Measurements from ENCODE around the gene PSMC3. TPM values are rescaled to one million over a fixed set of nuclear protein-coding genes. Genes with fewer than 3 reads are reported as not detected.
A peak's percentile ranks its signal among the peaks of the same experiment; 100 is the strongest.

Gene PSMC3
- total RNA-seq, 1 donor from 2014 or later, result 79.9 TPM

DNA sequence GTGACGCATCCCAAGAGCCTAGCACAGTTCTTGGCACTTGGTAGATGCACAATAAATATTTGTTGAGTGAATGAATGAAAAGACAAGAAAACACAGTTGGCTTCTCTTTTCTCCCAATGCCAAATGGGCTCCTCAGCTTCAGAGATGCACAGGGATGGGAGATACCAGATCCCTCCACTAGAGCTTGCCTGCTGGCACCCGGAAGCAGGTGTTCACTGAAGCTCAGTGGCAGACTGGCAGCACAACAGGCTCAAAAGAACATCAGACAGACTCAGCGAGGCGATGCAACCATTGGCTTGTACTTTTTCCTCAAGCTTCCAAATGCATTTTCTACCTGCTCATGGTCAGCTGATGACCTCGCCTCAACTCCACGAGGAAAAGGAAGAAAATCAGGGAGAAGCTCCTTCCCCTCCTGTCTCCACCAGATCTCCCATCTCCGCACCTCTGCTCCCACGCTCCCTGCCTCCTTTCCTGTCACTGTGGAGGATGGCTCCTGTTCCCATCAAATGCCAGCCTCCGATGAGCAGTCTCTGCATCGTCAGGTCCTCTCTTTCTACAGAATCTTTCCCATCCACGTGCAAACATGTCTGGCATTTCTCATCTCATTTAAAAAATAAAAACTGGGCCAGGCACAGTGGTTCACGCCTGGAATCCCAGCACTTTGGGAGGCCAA, 16.9 kb upstream of the PSMC3 start:
- no peak for DNase-seq (ENCODE audit: low spot score)

DNA sequence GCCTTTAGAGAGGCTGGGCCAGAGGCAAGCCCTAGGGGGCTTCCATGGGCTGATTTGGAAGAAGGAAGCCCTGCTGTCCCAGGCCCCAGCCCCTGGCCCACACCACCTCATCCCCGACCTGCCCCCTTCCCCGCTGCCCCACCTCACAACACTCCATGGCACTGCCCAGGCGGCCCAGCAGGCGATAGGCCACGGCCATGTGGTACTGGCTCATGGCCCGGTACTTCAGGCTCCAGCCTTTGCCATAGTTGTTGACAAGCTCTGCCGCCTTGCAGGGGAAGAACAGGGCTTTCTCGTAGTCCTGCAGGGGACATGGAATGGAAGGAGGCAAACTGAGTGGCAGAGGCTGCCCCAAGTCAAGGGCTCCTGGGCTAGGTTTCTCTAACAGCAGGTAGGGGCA, 16.3 kb upstream of the PSMC3 start:
- no peak for DNase-seq (ENCODE audit: low spot score)

DNA sequence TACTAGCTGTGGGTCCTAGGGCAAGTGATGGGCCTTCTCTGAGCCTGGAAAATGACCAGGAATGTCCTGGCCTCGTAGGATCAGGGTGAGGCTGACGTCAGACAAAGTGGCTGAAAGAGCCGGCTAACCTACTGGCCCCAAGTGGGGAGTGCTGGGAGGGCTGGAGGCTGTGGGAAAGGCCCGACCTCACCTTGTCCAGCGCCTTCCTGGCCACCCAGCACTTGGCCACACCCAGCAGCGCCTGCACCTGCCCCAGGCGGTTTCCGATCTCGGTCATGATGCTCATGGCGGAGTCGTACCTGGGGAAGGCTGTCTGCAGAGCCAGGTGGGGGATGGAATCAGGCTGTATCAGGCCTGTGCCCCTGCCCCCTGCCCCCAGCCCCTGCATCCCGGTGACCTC, 15.2 kb upstream of the PSMC3 start:
- DNase-seq (ENCODE audit: low spot score), result no peak

DNA sequence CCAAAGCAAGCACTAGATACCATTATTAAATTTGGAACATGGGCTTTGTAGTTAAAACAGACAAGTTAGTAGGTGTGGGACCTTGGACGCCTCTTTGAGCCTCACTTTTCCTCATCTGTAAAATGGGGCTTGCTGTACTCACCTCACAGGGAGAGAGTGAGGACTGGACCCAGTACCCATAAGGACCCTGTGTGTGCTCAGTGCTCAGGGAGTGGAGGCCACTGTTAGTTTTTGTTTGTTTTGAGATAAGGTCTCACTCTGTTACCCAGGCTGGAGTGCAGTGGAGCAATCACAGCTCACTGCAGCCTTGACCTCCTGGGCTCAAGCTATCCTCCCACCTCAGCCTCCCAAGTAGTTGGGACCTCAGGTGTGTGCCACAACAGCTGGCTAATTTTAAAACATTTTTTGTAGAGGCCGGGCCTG, 13.8 kb upstream of the PSMC3 start:
- DNase-seq (ENCODE audit: low spot score), result no peak

DNA sequence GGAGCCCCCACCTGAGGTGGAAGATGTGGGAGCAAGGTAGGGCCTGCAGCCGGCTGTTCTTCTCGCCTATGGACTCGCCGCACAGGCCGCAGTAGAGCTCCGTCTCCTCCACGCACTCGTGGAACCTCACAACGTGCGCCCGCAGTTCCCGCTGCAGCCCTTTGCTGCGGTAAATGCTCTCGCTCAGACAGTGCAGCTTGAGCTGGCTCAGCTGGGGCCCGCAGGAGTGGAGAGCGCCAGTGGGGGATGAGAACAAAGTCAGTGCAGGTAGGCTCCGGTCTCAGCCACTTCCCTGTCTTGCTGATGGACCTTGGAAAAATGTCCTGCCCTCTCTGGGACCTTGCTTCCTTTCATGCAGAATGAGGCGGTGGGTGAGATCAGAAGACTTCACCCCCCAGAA, 12.5 kb upstream of the PSMC3 start:
- no peak for DNase-seq (ENCODE audit: low spot score)

DNA sequence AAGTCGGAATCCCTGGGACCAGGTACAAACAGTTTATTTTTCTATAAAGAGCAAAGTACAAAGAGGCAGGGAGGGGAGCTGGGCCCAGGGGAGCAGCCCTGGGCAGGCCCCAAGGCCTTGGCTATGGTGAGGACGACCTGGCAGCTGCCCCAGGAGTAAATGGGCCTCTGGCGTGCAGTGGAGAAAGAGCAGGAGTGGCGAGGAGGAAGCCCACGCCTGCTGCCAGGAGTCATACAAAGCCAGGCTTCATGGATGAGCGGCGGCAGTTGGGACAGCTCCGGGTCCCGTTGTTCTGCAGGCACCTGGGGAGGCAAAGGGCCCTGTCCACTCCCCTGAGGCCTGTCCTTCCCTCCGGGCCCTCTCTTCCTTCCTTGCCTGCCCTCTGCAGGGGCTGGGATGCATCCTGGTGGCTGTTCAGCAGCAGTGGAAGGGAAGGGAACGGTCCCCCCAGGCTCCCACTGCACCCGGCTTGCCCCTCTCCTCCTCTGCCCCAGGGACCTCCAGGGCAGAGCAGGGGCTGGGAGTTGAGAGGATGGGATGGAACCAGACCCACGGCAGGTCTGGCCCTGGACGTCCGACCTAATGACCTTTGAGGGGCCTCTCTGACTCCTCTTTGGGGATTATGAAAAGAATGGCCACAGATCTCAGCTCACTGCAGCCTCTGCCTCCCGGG, 11.6 kb upstream of the PSMC3 start:
- DNase-seq (ENCODE audit: low spot score), result no peak

DNA sequence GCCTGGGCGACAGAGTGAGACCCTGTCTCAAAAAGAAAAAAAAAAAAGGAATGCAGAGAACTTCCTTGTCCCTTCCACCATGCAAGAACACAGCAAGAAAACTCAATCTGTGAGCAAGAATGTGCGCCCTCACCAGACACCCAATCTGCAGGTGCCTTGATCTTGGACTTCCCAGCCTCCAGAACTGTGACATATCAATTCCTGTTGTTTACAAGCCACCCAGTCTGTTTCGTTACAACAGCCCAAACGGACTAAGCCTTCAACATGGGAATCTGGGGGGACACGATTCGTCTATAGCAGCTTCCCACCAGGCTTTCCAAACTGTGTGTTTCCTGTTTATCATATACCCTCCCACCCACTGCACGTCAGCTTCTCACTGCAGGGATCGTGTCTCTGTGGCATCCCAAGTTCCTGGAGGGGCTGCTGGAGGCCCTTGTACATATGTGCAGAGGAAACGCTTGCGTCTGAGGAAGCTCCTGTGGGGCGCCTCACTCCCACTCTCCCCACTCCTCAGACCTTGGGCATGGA, 11.0 kb upstream of the PSMC3 start:
- no peak for DNase-seq (ENCODE audit: low spot score)

DNA sequence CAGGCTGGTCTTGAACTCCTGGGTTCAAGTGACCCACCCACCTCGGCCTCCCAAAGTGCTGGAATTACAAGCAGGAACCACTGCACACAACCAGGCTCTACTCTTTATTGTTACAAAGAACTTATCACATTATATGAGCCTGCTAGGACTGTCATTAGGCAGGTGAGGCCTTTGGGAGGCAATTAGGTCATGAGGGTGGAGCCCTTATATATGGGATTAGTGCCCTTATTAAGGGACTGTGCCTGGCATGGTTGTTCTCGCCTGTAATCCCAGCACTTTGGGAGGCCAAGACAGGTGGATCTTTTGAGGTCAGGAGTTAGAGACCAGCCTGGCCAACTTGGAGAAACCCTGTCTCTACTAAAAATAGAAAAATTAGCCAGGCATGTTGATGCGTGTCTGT, 10.5 kb upstream of the PSMC3 start:
- no peak for DNase-seq (ENCODE audit: low spot score)

DNA sequence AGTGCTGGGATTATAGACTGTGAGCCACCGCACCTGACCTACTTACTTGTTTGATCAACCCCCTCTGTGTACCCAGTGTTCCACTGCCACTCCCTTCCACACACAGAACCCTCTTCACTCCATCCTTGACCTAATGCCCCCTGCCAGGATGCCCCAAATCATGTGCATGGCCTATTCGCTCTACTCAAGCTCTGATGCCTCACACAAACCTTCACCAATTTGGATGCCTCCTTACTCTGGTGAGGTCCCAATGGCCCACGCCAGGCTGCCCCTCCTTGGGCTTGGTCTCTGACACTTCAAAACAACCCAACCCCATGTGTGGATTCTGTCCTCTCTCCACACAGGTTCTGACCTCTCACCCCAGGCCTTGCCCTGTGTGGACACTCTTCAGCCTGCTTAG, 9.4 kb upstream of the PSMC3 start:
- no peak for DNase-seq (ENCODE audit: low spot score)

DNA sequence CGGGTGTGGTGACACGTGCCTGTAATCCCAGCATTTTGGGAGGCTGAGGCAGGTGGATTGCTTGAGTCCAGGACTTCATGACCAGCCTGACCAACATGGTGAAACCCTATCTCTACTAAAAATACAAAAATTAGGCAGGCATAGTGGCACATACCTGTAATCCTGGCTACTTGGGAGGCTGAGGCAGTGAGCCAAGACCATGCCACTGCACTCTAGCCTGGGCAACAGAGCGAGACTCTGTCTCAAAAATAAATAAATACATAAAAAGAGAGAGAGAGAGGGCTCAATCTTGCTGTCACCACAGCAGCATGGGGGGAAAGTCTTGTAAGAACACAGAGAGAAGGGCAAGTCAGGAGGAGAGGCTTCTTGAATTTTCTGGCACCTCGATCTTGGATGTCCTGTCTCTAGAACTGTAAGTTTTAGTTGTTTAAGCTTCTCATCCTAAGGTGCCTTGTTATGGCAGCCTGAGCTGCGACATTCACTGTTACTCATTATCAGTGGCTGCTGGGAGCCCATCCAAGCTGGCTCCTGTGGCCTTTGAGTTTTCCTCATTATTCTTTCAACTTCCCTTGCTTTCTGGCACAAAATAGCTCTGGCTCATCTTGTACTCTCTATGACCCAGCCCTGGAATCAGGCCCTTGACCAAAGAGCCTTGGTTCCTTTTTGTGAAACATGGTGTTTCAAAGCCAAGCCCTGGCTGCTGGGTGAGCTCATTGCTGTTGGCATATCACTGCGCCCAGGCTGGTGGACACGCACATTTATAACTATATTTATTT, 8.0 kb upstream of the PSMC3 start:
- no peak for DNase-seq (ENCODE audit: low spot score)

DNA sequence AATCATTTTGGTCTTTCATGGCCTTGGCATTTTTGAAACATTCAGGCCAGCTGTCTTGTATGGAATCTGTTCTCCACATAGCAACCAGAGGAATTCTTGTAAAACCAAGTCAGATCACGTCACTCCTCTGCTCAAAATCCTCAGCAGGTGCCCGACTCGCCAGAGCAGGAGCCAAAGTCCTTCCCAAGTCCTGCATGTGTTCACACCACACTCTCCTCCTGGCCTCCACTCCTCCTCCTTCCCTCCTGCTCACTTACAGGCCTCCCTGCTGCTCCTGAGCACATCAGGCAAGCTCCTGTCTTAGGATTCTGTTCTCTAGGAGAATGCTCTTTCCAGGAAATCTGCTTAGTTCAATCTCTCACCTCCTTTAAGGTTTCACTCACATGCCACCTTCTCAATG, 6.9 kb upstream of the PSMC3 start:
- no peak for DNase-seq (ENCODE audit: low spot score)

DNA sequence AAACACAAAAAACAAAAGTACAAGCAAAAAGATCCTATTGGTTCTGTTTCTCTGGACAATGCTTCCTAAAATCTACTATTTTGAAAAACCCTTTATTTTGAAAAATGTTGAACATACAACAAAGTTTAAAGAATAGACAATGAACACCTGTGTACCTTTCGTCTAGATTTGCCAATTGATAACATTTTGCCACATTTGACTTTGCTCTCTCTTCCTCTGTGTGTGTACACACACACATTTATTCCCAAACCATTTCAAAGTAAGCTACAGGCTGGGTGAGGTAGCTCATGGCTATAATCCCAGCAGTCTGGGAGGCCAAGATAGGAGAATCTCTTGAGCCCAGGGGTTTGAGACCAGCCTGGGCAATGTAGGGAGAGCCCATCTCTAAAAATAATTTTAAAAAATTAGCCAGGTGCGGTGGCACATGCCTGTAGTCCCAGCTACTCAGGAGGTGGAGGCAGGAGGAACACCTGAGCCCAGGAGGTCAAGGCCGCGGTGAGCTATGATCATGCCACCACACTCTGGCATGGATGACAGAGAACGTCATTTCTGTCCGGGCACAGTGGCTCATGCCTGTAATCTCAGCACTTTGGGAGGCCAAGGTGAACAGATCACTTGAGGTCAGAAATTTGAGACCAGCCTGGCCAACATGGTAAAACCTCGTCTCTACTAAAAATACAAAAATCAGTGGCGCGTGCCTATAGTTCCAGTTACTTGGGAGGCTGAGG, 5.3 kb upstream of the PSMC3 start:
- no peak for DNase-seq (ENCODE audit: low spot score)

DNA sequence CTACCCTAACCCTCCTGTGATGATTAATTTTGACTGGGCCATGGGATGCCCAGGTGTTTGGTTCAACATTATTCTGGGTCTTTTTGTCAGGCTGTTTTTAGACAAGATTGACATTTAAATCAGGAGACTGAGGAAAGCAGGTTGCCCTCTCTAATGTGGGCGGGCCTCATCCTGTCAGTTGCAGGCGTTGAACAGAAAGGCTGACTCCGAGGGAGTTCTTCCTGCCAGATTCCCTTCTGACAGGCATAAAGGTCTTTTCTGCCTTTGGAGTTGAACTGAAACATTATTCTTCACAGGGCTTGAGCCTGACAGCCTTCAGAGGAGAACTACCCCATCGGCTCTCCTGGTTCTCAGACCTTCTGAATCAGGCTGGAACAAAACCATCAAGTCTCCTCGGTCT, 4.3 kb upstream of the PSMC3 start:
- DNase-seq (ENCODE audit: low spot score), result no peak

DNA sequence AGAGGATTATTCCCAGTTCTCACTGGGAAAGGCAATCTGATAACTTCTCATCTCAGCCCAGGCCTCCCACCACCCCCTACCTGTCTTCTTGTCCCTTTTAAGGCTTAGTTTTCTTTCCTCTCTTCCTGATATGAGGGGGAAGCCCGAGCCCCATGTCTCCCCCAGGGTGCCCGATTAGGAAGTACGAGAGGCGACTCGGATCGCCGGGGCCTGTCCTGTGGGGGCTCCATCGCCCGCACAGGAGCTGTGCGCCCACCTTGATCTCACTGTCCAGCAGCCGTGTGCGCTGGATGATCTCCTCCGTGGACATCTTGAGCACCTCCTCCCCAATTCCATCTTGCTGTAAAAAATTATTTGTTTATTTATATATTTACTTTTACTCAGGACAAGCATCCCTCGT, 628 bp downstream of the PSMC3 start:
- DNase-seq (ENCODE audit: low spot score), result no peak

DNA sequence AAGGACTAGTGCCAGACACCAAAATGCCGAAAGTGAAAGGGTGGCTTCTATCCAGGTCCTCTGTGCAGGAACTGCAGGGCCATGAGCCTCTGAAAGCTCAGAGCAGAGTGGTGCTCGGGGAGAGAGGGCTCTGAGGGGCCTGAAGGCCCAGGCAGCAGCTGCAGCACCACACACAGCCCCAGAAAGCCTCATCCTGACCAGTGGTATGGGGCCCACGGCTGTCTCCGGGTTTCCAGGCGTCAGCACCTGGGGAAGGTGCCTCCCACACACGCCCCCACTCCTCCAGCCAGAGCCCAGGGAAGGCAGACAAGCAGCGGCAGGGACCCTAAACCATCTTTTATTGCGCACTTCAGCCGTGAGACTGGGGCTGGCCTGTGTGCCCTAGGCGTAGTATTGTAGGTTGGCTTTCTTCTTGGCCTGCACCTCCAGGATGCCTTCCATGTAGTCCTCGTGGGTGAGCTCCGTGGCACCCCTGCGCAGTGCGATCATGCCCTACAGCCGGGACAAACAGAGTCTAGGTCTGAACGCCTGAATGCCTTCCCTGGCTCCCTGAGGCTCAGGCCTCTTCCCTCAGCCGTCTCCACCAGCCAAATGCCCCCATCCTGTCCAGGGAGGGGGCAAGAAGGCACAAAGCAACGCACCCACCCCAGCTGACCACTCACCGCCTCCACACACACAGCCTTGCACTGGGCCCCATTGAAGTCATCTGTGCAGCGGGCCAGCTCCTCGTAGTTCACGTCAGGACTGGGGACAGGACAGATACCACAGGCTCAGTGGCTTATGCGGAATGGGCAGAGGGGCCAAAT, 7.6 kb downstream of the PSMC3 start:
- no peak for DNase-seq (ENCODE audit: low spot score)

DNA sequence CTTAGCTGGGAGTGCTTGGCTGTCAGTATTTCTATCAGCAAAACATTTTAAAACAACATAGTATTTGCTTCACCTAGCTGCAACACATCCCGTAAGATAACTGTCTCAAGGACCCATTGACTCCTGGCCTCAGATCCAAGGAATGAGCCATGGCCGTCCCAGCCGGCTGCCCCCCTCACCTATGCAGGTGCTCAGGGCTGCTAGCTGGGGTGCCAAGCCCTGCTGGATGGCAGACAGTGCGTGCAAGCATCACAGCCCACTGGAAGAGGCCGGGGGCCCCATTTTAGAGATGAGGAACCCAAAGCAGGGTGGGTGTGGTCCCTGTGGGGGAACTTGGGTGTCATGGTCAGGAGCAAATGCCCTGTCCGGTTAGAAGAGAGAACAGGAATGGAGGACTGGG, 8.5 kb downstream of the PSMC3 start:
- no peak for DNase-seq (ENCODE audit: low spot score)

DNA sequence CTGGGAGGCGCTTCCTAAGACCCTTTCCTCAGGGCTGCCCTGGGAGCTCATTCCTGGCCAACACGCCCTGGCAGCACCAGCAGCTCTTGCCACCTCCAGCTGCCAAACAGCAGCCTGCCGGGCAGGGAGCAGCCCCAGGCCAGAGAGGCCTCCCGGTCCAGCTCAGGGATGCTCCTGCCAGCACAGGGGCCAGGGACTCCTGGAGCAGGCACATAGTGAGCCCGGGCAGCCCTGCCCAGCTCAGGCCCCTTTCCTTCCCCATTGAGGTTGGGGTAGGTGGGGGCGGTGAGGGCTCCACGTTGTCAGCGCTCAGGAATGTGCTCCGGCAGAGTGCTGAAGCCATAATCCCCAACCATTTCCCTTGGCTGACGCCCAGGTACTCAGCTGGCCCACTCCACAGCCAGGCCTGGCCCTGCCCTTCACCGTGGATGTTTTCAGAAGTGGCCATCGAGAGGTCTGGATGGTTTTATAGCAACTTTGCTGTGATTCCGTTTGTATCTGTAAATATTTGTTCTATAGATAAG, 10.2 kb downstream of the PSMC3 start:
- DNase-seq (ENCODE audit: low spot score), result peak; percentile 96

DNA sequence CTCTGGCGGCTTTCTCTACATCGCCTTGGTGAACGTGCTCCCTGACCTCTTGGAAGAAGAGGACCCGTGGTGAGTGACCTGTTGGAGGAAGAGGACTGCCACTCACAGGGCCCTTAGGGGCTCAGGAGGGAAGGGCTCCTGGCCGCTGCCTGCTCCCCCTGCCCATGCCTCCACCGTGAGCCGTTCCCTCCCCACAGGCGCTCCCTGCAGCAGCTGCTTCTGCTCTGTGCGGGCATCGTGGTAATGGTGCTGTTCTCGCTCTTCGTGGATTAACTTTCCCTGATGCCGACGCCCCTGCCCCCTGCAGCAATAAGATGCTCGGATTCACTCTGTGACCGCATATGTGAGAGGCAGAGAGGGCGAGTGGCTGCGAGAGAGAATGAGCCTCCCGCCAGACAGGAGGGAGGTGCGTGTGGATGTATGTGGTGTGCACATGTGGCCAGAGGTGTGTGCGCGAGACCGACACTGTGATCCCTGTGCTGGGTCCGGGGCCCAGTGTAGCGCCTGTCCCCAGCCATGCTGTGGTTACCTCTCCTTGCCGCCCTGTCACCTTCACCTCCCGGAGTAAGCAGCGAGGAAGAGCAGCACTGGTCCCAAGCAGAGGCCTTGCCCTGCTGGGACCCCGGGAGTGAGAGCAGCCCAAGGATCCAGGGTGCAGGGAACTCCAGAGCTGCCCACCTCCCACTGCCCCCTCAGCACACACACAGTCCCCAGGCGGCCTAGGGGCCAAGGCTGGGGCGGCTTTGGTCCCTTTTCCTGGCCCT, 11.0 kb downstream of the PSMC3 start:
- DNase-seq (ENCODE audit: low spot score), result no peak

DNA sequence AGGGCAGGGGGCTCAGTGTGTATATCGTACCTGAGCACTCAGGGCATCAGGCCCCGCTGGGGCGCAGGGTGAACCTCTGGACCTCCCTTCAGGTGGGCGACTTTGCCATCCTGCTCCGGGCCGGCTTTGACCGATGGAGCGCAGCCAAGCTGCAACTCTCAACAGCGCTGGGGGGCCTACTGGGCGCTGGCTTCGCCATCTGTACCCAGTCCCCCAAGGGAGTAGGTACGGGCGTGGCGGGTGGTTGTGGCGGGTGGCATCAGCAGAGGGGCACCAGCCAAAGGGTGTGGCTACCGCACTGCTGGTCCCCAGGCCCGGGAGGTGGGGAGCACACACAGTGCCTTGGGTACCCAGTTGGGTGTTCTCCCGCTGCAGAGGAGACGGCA, 11.6 kb downstream of the PSMC3 start:
- no peak for DNase-seq (ENCODE audit: low spot score)

All from umbilical cord (tissue), 2 donors.